ENCODE results near the gene TWNK.

GRCh38 chr10:101036726-101037125, 49.4 kb downstream of the TWNK start:
- TF ChIP-seq CTCF (IDR thresholded peaks at IDR 0.05; ENCODE audit: extremely low read depth in 1 of 2, insufficient read depth in 1 of 2, low read depth in 1 of 2, low read length in 2 of 2) (no peak), POLR2A (IDR thresholded peaks at IDR 0.05; ENCODE audit: low read depth, low read length) (no peak), MAX (IDR thresholded peaks at IDR 0.05; ENCODE audit: insufficient read depth, insufficient read length) (no peak), JUN (IDR thresholded peaks at IDR 0.05; ENCODE audit: borderline replicate concordance, insufficient read depth, insufficient read length, low read depth) (no peak), FOS (IDR thresholded peaks at IDR 0.05; ENCODE audit: borderline replicate concordance, insufficient read depth, low read length) (no peak), EZH2 (IDR thresholded peaks at IDR 0.05; ENCODE audit: borderline replicate concordance, low read depth, low read length, severe bottlenecking) (no peak)
